Limb (tissue), 2 donors: ENCODE measurements around the gene MMP8.
"Not testable (repeated sequence)": the region's sequence is repeated elsewhere in the genome, so short reads cannot be mapped to it uniquely, and the experiment has no call there.

Experiments used
- DNase-seq, 2 donors: peaks; one replicate each; pipeline ENCODE4 v3.0.0-alpha.2; 2016; ENCODE audit errors: extremely low spot score in 2 of 2

MMP8 gene, protein sequence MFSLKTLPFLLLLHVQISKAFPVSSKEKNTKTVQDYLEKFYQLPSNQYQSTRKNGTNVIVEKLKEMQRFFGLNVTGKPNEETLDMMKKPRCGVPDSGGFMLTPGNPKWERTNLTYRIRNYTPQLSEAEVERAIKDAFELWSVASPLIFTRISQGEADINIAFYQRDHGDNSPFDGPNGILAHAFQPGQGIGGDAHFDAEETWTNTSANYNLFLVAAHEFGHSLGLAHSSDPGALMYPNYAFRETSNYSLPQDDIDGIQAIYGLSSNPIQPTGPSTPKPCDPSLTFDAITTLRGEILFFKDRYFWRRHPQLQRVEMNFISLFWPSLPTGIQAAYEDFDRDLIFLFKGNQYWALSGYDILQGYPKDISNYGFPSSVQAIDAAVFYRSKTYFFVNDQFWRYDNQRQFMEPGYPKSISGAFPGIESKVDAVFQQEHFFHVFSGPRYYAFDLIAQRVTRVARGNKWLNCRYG

DNA sequence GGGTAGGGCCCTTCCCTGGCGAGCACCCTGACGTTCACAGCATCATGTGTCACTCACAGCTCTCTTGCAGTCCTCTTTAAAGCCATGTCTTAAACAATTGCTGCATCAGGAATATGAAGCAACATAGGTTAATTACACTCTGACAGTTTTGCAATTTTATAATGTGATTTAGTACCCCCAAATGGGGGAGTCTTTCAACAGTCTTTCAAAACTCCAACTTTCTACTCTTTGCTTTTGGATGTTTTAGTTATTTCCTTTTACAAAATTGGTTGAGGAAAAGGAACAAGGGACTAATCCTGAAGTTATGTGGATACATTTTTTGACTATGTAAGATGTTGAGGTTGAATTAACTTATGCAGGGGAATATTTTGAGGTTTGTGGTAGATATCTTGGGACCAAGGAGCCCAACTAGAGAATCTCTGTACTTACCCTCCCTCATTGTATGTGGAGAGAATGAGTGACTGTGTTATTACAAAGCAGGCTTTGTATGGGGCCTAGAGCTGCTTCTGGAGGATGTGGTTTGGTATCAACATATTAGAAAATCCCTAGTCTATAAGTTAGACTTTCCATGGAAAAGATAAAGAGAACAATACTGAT lies at the start of gene MMP8:
Gene MMP8 (minus strand): TSS at position 51 of the 597 bp plus-strand sequence. CDS start 99 bp downstream, outside the sequence.
- no peak for DNase-seq

DNA sequence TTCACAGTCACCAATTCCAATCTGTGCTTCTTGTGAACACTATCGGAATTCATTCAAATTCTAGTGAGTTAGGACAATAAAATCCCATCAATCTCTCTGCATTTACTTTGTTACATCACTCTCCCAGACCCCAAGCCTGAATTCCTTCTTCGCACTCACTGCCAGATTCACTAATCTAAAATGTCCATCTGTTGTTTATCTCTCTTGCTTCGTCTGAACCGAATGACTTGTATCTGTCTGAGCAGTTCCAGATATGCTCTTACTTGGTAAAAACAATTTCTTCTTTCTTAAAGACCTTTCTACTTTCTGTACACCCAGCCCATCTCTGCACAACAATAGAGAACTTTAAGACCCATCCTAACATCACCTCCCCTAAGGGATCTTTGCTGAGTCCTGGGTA lies 48.6 kb upstream of the MMP8 start:
- no peak for DNase-seq

DNA sequence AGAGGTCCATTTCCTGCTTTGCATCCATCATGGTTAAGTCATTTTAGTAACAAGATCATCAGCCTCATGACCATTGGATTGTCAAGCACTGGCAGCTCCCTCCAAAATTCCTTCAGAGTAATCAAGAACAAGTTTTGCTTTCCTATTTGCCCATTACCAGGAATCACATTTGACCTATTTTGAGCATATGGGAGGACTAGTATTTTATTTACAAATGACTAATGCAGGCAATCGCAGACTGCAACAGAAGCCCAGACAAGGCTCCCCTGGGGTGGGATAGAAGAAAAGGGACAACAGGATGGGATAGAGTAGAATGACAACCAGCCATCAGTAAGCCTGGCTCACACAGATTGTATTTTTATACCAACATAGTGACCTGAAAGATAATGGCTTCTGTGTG lies 46.6 kb upstream of the MMP8 start:
- DNase-seq, result no peak

DNA sequence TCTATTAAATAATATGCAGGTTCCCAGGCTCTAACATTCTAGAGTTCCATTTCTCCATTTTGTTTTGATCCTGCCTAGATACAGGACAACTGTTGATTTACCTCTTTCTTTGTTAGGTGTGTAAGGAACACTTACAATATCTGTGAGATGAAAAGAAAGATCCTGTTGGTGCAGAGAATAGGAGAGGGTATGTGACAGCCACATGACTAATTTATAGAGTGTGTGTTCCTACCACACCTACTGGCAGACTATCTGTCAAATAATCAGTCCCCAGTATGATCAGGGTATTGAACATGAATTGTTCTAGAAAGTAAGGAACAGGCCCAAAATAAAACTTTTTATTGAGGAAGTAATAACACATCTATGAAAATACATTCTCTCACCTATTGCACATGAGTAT lies 45.4 kb upstream of the MMP8 start:
- no peak for DNase-seq

DNA sequence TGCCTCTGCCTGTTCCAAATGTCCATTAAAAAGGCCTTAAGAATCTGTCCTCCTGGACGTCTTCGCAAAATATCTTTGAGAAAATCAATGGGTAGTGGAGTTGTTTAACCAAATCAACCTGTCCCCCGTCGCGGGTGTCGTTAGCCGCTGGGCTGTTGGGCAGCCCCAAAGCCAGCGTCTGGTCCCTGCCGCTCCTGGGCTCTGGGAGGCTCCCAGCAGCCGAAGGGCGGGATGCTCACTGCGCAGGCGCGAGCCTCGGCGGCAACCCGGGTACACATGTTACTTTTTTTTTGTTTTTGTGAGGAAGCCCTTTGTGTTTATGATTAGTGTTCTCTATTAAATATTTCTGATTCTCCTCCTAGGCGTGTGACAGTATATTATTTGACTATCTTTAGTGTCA lies 43.0 kb upstream of the MMP8 start:
- no peak for DNase-seq

DNA sequence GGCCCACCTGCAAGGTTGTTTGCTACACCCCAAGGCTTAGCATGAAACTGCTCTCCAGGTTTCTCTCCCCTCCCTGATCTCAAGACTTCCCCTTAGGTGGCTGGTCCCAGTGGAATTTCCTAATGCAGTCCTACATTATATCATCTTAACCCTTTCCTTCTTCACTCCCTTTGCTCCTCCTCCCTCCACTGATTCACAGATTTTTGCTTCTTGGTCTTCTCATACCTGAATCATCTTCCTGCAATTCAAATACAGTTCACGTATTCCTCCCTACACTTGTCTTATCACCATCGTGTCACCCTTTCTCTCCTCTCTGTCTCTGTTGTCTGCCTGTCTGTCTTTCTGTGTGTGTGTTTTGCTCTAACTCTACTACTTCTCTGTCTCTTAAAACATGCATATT lies 38.7 kb upstream of the MMP8 start:
- no peak for DNase-seq

DNA sequence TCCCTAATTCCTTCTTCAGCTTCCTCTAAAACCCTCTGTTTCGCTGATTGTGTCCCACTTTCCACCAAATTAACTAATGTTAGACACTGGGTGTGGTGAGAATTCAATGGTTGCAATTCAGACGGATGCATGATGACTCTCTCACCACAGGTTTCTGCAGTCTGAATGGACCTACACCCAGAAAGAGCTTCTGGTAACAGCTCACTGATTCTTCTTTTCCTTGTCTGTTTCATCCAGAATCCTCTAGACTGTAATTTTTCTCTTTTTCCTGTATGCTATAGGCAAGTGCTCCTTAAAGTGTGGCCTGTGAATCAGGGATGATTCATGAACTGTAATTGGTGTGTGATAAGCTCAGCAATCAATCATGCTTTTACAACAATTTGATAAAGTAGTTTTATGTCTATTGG lies 37.6 kb upstream of the MMP8 start:
- no peak for DNase-seq

DNA sequence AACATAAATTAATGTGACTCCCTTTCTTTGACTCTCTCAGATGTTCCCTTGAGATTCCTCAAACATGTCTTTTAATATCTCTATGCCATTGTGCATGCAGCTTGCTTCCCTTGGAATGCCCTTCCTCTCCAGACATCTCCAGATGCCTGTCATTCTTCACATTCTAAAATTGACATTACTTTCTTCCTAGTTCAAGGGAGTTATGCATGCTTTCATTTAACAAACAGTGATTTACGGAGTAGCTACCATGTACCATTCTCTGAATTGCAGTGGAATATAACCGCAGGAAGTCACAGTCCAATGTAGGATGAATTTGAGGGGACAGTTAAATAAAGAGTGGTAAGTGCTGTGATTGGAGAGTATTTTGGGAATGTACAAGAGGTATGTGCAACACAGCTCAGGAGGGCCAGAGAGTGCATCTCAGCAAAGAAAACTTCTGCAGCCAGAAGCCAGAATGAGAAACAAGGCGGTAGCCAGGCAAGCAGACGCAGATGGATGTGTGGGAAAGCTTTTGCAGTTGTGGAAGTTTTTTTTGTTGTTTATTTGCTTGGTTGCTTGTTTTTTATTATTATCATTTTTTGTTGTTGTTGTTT lies 37.0 kb upstream of the MMP8 start:
- no peak for DNase-seq

DNA sequence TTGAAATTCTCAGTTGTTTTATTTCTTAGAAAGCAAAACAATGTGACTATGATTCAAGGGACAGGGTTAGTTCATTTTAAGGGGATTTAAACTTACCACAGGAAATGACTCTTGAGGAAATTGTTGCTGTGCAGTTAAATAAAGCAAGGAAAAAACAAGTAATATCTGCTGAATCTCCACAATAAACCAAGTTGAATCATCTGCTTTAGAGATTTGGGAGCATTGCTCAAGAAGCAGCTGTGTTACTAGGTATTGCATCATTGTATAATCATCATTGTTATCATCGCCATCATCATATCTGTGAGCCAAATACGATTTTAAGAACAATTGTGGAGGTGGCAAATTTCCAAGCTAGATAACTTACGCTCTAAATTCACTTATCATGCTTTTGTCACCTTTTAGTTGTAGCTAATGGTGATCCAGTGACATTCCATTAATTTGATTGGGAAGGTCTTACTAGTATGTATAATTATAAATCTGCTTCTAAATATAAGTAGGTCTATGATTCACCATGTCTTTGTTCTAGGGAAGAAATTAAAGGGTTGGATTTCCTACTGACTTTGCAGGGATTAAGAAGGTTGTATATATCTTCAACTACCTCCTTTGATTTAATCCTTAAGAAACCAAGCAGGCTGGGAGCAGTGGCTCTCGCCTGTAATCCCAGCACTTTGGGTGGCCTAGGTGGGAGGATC lies 35.7 kb upstream of the MMP8 start:
- DNase-seq, result peak in 1 of 2 donors; percentile 55

DNA sequence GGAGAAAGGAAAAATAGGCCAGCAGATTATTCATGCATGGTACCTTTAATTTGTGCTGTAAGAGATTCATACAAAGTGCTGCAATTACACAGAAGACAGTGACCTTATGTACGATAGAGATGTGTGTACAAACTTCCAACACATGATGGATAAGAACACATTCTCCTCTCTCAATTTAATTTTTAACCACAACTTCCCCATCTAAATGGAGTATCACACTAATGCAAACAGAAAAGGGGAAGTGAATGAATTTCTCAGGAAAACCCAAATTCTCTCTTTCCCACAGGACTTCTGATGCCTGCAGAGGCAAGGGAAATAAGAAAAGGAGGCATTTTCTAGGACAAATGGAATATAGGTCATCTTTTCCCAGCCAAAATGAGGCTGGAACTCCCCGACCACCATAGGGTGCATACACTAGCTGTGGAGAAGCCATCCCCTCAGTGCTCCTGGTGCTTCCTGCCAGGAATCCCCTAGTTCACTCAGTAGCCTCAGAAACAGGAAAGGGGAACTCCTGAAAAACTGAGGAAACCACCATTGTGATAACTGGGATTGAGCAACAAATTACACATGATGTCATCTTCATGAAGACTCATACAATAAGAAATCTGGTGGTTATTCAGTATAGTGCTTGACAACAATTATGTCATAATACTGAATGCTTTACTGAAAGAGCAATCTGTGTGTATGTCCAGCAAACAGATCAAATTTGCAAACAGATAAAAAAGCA lies 33.2 kb upstream of the MMP8 start:
- no peak for DNase-seq

DNA sequence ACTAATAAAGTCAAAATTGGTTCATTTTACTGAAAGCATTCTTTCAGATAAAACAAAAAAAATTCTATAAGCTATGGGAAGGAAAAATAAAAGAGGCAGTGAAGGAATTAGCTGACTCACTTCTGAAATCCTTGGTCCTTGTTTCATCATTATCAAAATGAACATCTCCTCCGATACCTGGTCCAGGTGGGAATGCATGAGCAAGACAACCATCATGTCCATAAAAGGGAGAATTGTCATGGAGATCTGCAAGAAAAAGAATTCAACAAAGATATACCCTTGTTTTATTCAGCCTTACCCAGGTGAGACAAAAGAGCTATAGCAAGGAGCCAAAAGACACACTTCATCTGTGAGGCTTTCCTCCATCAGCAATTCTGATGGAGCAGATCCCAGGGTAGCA lies 28.5 kb upstream of the MMP8 start:
- no peak for DNase-seq

DNA sequence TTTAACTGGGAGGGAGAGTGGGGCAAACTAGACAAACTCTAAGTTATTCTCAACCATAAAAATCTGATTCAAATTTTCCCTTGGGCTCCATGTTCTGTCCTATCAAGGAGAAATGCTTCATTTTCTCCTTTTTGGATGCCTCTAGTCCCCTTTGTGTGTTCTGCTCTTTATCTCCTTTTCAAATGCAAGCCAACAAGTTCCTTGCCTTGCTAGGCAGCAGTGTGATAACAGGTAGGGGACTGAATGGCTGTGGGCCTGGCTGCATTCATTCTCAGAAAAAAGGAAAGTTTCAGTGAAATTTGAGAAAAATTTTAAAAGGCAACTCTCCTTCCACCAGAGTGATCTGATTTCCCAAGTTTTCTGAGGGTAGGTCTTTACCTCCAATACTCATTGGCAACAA lies 26.9 kb upstream of the MMP8 start:
- no peak for DNase-seq

DNA sequence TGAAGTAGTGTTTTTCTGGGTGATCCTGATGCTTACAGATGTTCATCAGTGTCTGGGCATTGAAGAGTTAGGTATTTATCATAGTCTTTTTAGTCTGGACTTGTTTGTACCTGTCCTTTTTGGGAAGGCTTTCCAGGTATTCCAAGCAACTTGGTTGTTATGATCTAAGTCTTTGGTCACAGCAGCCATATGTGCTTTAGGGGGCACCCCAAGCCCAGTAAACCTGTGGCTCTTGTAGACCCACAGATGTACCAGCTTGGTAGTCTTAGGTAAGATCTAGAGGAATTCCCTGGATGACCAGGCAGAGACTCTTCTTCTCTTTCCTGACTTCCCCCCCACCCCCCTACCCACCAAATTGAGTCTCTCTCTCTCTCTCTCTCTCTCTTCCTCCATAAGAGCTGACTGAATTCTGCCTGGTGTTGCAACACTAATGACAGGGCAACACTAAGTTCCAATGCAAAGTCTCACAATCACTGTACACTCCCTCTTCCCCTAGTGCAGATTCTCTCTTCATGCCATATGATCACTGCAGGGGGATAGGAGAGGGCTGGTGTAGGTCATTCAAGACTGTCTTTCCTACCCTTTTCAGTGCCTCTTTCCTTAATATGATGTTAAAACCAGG lies 24.5 kb upstream of the MMP8 start:
- no peak for DNase-seq

DNA sequence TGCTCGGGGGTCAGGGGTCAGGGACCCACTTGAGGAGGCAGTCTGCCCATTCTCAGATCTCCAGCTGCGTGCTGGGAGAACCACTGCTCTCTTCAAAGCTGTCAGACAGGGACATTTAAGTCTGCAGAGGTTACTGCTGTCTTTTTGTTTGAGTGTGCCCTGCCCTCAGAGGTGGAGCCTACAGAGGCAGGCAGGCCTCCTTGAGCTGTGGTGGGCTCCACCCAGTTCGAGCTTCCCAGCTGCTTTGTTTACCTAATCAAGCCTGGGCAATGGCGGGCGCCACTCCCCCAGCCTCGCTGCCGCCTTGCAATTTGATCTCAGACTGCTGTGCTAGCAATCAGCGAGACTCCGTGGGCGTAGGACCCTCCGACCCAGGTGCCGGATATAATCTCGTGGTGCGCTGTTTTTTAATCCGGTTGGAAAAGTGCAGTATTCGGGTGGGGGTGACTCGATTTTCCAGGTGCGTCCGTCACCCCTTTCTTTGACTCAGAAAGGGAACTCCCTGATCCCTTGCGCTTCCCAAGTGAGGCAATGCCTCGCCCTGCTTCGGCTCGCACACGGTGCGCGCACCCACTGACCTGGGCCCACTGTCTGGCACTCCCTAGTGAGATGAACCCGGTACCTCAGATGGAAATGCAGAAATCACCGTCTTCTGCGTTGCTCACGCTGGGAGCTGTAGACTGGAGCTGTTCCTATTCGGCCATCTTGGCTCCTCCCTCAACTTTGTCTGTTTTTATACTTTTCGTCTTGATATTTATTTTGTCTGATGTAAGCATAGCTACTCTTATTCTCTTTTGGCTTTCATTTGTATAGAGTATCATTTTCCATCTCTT lies 22.2 kb upstream of the MMP8 start:
- DNase-seq, result not testable (repeated sequence)

DNA sequence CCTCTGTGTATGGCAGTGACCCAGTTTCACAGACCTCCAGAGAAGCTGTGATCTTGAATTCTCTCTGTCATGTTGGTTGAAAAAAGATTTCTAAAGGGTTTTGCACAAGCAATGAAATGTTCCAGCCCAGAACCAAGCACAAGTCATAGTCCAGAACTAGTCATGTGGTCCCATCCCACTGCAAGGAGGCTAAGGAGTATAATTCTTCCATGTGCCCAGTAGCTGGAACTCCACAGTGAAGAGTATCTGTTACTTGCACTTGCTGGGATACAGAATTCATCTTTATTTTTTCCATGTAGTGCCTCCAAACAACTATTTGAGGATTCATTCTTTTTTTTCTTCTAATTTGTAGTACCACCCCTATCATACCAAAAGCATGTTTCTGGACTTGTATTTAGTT lies 9.9 kb upstream of the MMP8 start:
- no peak for DNase-seq

DNA sequence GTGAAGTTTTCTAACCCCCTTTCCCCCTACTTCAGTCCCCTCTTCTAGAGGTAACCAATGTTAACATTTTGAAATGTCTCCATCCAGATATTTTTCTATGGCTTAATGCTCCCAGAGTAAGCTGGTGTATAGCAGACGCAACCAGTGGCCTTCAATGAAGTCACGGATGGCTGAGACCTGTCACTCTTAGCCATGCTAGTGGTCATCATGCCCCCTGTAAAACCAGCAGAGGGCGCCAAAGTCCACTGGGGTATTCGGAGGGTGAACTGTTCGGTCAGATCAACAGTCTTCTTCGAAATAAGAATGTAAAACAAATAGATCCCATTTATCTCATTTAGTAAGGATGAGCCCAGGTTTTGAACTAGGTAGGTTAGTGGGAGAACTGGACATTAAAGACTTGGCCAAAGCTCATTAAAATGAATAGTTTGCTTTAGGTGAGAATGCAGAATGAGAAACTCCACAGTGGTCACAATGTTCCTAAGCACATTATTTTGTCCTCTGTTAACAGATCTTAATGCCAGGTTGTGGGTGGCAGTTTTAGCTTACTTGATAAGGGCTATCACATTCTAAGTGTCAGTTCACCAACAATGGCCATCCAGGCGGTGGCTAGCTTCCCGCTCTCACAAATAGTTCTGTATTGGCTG lies 8.6 kb upstream of the MMP8 start:
- no peak for DNase-seq

DNA sequence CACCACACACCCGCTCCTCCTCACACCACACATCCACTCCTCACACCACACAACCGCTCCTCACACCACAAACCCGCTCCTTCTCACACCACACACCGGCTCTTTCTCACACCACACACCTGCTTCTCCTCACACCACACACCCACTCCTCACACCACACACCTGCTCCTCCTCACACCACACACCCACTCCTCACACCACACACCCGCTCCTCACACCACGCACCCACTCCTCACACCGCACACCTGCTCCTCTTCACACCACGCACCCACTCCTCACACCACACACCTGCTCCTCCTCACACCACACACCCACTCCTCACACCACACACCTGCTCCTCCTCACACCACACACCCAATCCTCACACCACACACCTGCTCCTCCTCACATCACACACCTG lies 6.2 kb upstream of the MMP8 start:
- peak in 1 of 2 donors; percentile 36 for DNase-seq

DNA sequence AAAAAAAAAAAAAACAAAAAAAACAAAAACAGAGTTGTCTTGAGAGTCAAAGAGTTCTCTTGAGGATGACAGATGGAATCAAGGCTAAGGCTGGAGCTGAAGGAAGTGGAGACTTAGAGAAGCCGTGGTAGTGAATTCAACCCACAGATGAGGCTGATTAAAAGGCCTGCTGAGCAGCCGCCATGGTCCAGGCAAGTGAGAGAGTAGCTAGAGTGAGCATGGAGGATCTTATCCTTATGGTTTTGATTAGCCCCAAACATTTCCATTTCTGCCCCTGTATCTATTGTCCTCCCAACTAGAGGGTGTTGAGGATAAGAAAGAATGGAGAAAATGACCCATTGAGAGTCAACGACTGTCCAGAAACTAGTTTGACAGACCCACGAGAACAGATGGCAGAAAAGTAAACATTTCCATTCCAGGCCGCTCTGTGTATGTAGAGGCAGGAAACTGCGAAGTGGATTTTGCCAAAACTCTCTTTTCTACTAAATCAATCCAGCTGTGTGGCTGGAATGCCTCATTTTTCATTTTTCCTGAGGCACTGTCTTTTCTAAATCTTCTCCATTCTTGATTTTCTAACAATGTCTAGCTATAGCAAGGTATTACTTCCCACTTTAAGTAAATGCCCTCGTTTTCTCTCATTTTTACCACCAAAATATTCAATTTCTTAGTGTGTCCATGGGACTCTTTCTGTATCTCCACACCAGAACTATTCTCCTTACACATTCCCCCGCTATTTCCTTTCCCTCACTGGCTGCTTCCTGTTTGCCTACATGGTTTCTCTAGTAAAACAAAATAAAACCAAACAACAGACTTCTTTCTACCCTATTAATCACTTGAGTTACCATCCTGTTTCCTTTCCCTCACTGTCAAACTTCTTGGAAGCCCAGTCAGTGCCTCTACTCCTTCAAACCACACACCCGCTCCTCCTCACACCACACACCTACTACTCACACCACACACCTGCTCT lies 5.4 kb upstream of the MMP8 start:
- DNase-seq, result peak in 1 of 2 donors; percentile 27
